Liver (tissue), 3 donors: Measurements from ENCODE around the gene TMEM106B.
"Not testable (repeated sequence)": the region's sequence is repeated elsewhere in the genome, so short reads cannot be mapped to it uniquely, and the experiment has no call there.

Experiments
- ATF3 ChIP-seq: IDR thresholded peaks from 2 replicates; pipeline ENCODE4 v1.6.1; 2016; ENCODE audit warnings: antibody characterized with exemption
- GABPA ChIP-seq, 2 donors: IDR thresholded peaks in 1 of 2; conservative IDR thresholded peaks in 1 of 2; 2 replicates each; pipeline ENCODE4 v1.6.1; 2016; ENCODE audit warnings: antibody characterized with exemption in 2 of 2, mild to moderate bottlenecking in 1 of 2, moderate library complexity in 1 of 2
- MAX ChIP-seq: IDR thresholded peaks from 2 replicates; pipeline ENCODE4 v1.6.1; 2016; ENCODE audit warnings: antibody characterized with exemption
- NR2F2 ChIP-seq: IDR thresholded peaks from 2 replicates; pipeline ENCODE4 v1.6.1; 2016; ENCODE audit warnings: antibody characterized with exemption
- RAD21 ChIP-seq, 2 donors: IDR thresholded peaks; 2 replicates each; pipeline ENCODE4 v1.6.1; 2016; ENCODE audit warnings: antibody characterized with exemption in 2 of 2, mild to moderate bottlenecking in 2 of 2
- REST ChIP-seq: IDR thresholded peaks from 2 replicates; pipeline ENCODE4 v1.6.1; 2016; ENCODE audit warnings: antibody characterized with exemption, mild to moderate bottlenecking
- TF ChIP-seq, protein P1 (sequence below): fragments of 150-350 bp; IDR thresholded peaks from 2 replicates; pipeline ENCODE4 v1.5.1; 2017; ENCODE audit warnings: improper control_type of control experiment, low read depth, low read length; ENCODE audit not compliant: missing input control
- TF ChIP-seq, protein P2 (sequence below): IDR thresholded peaks from 2 replicates; pipeline ENCODE4 v1.6.1; 2016; ENCODE audit warnings: antibody characterized with exemption
- donor health status: healthy.
- donor health status: healthy.

- TF ChIP-seq, protein P1, sequence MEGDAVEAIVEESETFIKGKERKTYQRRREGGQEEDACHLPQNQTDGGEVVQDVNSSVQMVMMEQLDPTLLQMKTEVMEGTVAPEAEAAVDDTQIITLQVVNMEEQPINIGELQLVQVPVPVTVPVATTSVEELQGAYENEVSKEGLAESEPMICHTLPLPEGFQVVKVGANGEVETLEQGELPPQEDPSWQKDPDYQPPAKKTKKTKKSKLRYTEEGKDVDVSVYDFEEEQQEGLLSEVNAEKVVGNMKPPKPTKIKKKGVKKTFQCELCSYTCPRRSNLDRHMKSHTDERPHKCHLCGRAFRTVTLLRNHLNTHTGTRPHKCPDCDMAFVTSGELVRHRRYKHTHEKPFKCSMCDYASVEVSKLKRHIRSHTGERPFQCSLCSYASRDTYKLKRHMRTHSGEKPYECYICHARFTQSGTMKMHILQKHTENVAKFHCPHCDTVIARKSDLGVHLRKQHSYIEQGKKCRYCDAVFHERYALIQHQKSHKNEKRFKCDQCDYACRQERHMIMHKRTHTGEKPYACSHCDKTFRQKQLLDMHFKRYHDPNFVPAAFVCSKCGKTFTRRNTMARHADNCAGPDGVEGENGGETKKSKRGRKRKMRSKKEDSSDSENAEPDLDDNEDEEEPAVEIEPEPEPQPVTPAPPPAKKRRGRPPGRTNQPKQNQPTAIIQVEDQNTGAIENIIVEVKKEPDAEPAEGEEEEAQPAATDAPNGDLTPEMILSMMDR, result not testable (repeated sequence)
- TF ChIP-seq ATF3; RAD21 (IDR thresholded peaks at IDR 0.05); GABPA (IDR thresholded peaks at IDR 0.05 in 1 of 2, conservative IDR thresholded peaks at IDR 0.05 in 1 of 2); MAX; REST; NR2F2: not testable (repeated sequence)
- TF ChIP-seq, protein P2, sequence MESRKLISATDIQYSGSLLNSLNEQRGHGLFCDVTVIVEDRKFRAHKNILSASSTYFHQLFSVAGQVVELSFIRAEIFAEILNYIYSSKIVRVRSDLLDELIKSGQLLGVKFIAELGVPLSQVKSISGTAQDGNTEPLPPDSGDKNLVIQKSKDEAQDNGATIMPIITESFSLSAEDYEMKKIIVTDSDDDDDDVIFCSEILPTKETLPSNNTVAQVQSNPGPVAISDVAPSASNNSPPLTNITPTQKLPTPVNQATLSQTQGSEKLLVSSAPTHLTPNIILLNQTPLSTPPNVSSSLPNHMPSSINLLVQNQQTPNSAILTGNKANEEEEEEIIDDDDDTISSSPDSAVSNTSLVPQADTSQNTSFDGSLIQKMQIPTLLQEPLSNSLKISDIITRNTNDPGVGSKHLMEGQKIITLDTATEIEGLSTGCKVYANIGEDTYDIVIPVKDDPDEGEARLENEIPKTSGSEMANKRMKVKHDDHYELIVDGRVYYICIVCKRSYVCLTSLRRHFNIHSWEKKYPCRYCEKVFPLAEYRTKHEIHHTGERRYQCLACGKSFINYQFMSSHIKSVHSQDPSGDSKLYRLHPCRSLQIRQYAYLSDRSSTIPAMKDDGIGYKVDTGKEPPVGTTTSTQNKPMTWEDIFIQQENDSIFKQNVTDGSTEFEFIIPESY, result not testable (repeated sequence)
These were observed 13.9 kb downstream of the TMEM106B start for GRCh38 chr7:12225017-12225416.
